SK-N-SH (cell line): ENCODE data around the gene CDX2. TPM values are rescaled to one million over a fixed set of nuclear protein-coding genes. Genes with fewer than 3 reads are reported as not detected.

Experiments
- CTCF ChIA-PET: fragments of 300-600, 350-600 bp; formaldehyde crosslinking; extraction: SDS; loops from one replicate; lab custom pipeline; 2021; lab: Yijun Ruan, JAX
- POLR2A ChIA-PET: fragments of 350-600 bp; sonication (Branson Sonifier 250); formaldehyde crosslinking; extraction: SDS; loops from one replicate; lab custom pipeline; 2020; ENCODE audit warnings: antibody characterized with exemption, inconsistent platforms; lab: Yijun Ruan, JAX
- DNase-seq: peaks from one replicate; pipeline ENCODE4 v3.0.0; 2012
- H2AFZ ChIP-seq: fragments of 200-600 bp; sonication (generic); 2 replicates; pipeline ENCODE4 v1.8.1; 2016; ENCODE audit warnings: antibody characterized with exemption, mild to moderate bottlenecking, low read depth
- H3F3A ChIP-seq: fragments of 200-600 bp; sonication (generic); replicated peaks from 2 replicates; pipeline ENCODE3; 2016; ENCODE audit warnings: antibody characterized with exemption, mild to moderate bottlenecking; ENCODE audit not compliant: insufficient read depth
- H3K27ac ChIP-seq, 2 experiments: fragments of 200-500 bp in 1 of 2; fragments of 200-600 bp in 1 of 2; sonication (Bioruptor generic) in 1 of 2; sonication (generic), shearing (Covaris generic) in 1 of 2; 2 replicates each; pipeline versions ENCODE4 v1.5.1 to v1.6.1; 2014 to 2016; ENCODE audit warnings: low read depth in 2 of 2, inconsistent platforms in 1 of 2, low read length in 1 of 2, mild to moderate bottlenecking in 1 of 2, mixed read lengths in 1 of 2
- H3K27me3 ChIP-seq: fragments of 200-600 bp; sonication (generic), shearing (Covaris generic); 2 replicates; pipeline ENCODE4 v1.6.1; 2016; ENCODE audit warnings: mixed run types; ENCODE audit not compliant: insufficient read depth
- H3K36me3 ChIP-seq, 2 experiments: fragments of 200-500 bp in 1 of 2; fragments of 200-600 bp in 1 of 2; sonication (Bioruptor generic) in 1 of 2; sonication (generic) in 1 of 2; replicated peaks in 1 of 2; 2 replicates each; pipeline versions ENCODE3 to v1.5.1; 2014 to 2016; ENCODE audit warnings: low read length in 1 of 2, mild to moderate bottlenecking in 1 of 2; ENCODE audit not compliant: insufficient read depth in 2 of 2, control insufficient read depth in 1 of 2
- H3K4me1 ChIP-seq, 2 experiments: fragments of 200-500 bp in 1 of 2; fragments of 200-600 bp in 1 of 2; sonication (Bioruptor generic) in 1 of 2; sonication (generic), shearing (Covaris generic) in 1 of 2; 2 replicates each; pipeline versions ENCODE4 v1.5.1 to v1.6.1; 2014 to 2016; ENCODE audit warnings: low read depth in 1 of 2, low read length in 1 of 2, mixed run types in 1 of 2; ENCODE audit not compliant: insufficient read depth in 2 of 2, control insufficient read depth in 1 of 2
- H3K4me2 ChIP-seq: fragments of 200-600 bp; sonication (generic), shearing (Covaris generic); 2 replicates; pipeline ENCODE4 v1.6.1; 2017; ENCODE audit warnings: mixed run types
- H3K4me3 ChIP-seq, 2 experiments: fragments of 200-500 bp in 1 of 2; fragments of 200-600 bp in 1 of 2; sonication (Bioruptor generic) in 1 of 2; sonication (generic), shearing (Covaris generic) in 1 of 2; 2 replicates each; pipeline versions ENCODE4 v1.5.1 to v1.8.1; 2014 to 2016; ENCODE audit warnings: low read depth in 2 of 2, inconsistent platforms in 1 of 2, low read length in 1 of 2, mild to moderate bottlenecking in 1 of 2, mixed read lengths in 1 of 2, moderate library complexity in 1 of 2
- H3K79me2 ChIP-seq: fragments of 200-600 bp; sonication (generic); 2 replicates; pipeline ENCODE4 v1.8.1; 2017; ENCODE audit warnings: mild to moderate bottlenecking; ENCODE audit not compliant: insufficient read depth
- H3K9ac ChIP-seq: fragments of 200-600 bp; sonication (generic); 2 replicates; pipeline ENCODE4 v1.6.1; 2017; ENCODE audit warnings: mixed run types
- H3K9me2 ChIP-seq: fragments of 200-600 bp; sonication (generic); 2 replicates; pipeline ENCODE4 v1.6.1; 2017; ENCODE audit warnings: mixed run types
- H3K9me3 ChIP-seq: fragments of 200-600 bp; sonication (generic); 2 replicates; pipeline ENCODE4 v1.6.1; 2017; ENCODE audit warnings: mixed run types, mild to moderate bottlenecking, moderate library complexity
- H4K20me1 ChIP-seq: fragments of 200-600 bp; sonication (generic); 2 replicates; pipeline ENCODE4 v1.6.1; 2017; ENCODE audit warnings: mild to moderate bottlenecking, mixed run types; ENCODE audit not compliant: insufficient read depth
- EP300 ChIP-seq, 2 experiments: IDR thresholded peaks; 2 replicates each; pipeline versions ENCODE4 v1.4.0 to v1.6.1; 2012; ENCODE audit warnings: borderline replicate concordance in 1 of 2, low read depth in 1 of 2, low read length in 1 of 2
- EZH2phosphoT487 ChIP-seq: fragments of 200-600 bp; sonication (generic); IDR thresholded peaks from 2 replicates; pipeline ENCODE4 v1.6.1; 2017; ENCODE audit warnings: low read depth, mixed run types, mild to moderate bottlenecking, antibody characterized with exemption, moderate library complexity, borderline replicate concordance
- FOXJ3 ChIP-seq: sonication (generic); formaldehyde crosslinking; IDR thresholded peaks from 2 replicates; pipeline ENCODE4 v1.5.1; 2020; ENCODE audit warnings: mild to moderate bottlenecking, missing genetic modification reagents
- MEF2A ChIP-seq: IDR thresholded peaks from 2 replicates; pipeline ENCODE4 v1.4.0; 2012; ENCODE audit warnings: low read depth, borderline replicate concordance
- POLR2AphosphoS5 ChIP-seq: IDR thresholded peaks from 2 replicates; pipeline ENCODE4 v1.6.1; 2012; ENCODE audit warnings: low read depth, low read length
- RAD21 ChIP-seq: IDR thresholded peaks from 2 replicates; pipeline ENCODE4 v1.6.1; 2012; ENCODE audit warnings: mild to moderate bottlenecking, low read length
- TCF12 ChIP-seq: IDR thresholded peaks from 2 replicates; pipeline ENCODE4 v1.4.0; 2012
- TEAD4 ChIP-seq: IDR thresholded peaks from 2 replicates; pipeline ENCODE4 v1.4.0; 2012; ENCODE audit warnings: mild to moderate bottlenecking, borderline replicate concordance; ENCODE audit not compliant: insufficient read depth
- WGBS: methylation state at CpG from one replicate; pipeline ENCODE4 v1.1.6; 2017; ENCODE audit warnings: low lambda C conversion rate; 5-methylcytosine and 5-hydroxymethylcytosine counted together
- polyA plus RNA-seq, 3 experiments: library from polyadenylated mRNA; depleted of rRNA; stranded (reverse); fragments of >200 nt; gene quantifications; 2 replicates each; pipeline ENCODE4 v1.2.3, GENCODE V29; 2012
- TF ChIP-seq, protein P1 (sequence below): IDR thresholded peaks from 2 replicates; pipeline ENCODE4 v1.4.0; 2012; ENCODE audit warnings: low read depth
- TF ChIP-seq, protein P2 (sequence below): fragments of 150-350 bp; IDR thresholded peaks from 2 replicates; pipeline ENCODE4 v1.6.1; 2016; ENCODE audit warnings: mild to moderate bottlenecking, low read depth, low read length
- TF ChIP-seq, protein P3 (sequence below): IDR thresholded peaks from 2 replicates; pipeline ENCODE4; 2012

The CDX2 gene
- polyA plus RNA-seq, 1 of the 3 experiments (the other 2 are of a cell fraction): not detected

DNA sequence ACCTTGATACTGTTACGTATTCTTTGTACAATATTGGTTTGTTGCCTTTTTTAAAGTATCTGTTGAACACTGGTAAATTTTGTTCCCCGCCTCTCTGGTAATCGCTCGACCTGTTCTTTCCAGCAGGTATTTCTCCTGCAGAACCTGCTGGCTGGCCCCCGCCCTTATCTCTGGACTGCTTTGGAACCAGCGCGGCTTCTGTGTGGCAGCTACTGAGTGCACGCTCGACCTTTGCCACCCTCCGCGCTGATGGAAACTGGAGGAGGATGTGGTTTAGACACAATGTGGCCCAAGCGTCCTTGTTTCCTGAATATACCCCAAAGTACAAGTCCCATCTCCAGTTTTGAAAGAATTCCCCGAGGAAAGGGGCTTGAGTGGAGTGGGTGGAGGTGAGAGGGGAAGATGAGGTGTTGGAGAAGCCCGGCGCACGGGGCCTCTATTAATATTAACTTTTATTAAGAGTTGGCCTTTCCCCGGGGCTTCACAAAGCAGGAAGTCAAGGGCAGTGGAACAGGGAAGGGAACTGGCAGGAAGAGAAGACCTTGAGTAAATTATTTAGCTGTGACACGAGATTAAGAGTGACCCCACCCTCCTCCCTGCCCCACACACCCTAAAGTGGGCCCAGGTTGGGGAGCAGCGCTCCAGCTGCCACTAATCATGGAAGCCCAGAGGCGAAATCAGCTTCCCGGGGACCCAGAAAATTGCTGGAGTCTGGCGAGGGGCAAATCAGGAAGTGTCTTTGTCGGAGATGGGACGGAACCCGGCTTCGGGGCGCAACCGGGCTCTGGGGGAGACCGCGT, 16.0 kb downstream of the CDX2 start:
- peaks cover 36% of the 10 kb centered on the region for H3K27me3 ChIP-seq
- no peaks in the 10 kb centered on the region for H3K9me2 ChIP-seq
- peak overlapping the region in 1 of 2 experiments; percentile 45; a peak in 1 of 4 replicates for H3K4me3 ChIP-seq
- no peaks in the 10 kb centered on the region for H3K36me3 ChIP-seq
- ChIA-PET POLR2A (no interaction called here), CTCF (interaction anchor here (0.6 to 3.9 kb wide), 43 partner anchors 9 to 969 kb away, joined by 3 to 35 read pairs (median 4); partner anchors contain the start of gene CDX2)
- no peaks in the 10 kb centered on the region for H3F3A ChIP-seq
- no peaks in the 10 kb centered on the region for H3K9me3 ChIP-seq
- H3K79me2 ChIP-seq: no peaks in the 10 kb centered on the region
- H4K20me1 ChIP-seq: no peaks in the 10 kb centered on the region
- H3K27ac ChIP-seq: no peak overlapping the region
- no peaks in the 10 kb centered on the region for H3K4me1 ChIP-seq
- peak overlapping the region; percentile 83; the same call in 1 of the 2 replicates for H2AFZ ChIP-seq
- no peak overlapping the region for H3K9ac ChIP-seq
- no peak for DNase-seq
- WGBS: 3% methylated on average over 30 of the region's 30 CpGs
- H3K4me2 ChIP-seq: peak overlapping the region; percentile 85
- TF ChIP-seq, protein P1, sequence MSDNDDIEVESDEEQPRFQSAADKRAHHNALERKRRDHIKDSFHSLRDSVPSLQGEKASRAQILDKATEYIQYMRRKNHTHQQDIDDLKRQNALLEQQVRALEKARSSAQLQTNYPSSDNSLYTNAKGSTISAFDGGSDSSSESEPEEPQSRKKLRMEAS: no peak

DNA sequence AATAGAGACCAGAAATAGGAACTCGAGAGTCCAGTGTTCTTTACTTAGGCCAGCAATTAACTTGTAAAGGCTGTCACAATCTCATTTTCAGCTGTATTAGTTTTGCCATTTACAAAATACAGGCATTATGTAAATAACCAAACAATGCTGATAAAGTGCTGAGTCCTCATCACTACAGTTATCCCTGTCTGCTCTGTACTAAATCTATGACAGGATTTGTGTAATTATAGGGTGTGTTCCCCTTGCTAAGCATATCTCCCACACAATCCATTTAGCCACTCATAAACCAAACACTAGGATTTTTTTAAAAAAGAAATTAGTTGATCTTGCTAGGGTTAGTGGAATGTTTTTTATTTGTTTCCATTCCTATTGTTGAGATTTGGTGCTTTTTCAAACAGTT, 26.1 kb downstream of the CDX2 start:
- Histone ChIP-seq H3K27me3 (peaks cover 7% of the 10 kb centered on the region; the same call in 1 of the 2 replicates), H4K20me1 (no peaks in the 10 kb centered on the region), H3K36me3 (no peaks in the 10 kb centered on the region), H3K4me2 (no peak overlapping the region), H3K79me2 (no peaks in the 10 kb centered on the region), H3K9me2 (no peaks in the 10 kb centered on the region), H3K9ac (no peak overlapping the region), H2AFZ (no peak overlapping the region), H3K4me3 (no peak overlapping the region), H3F3A (no peaks in the 10 kb centered on the region), H3K4me1 (no peaks in the 10 kb centered on the region), H3K27ac (no peak overlapping the region), H3K9me3 (no peaks in the 10 kb centered on the region)
- CTCF ChIA-PET: interaction anchor here (2.9 kb wide), 1 partner anchor 11 kb away, joined by 23 read pairs; no protein-coding TSS in a partner anchor
- WGBS: 14% methylated on average over 1 of the region's 1 CpG
- TF ChIP-seq FOXJ3 (CRISPR knock-in tag): no peak
- TF ChIP-seq RAD21: no peak
- TF ChIP-seq EZH2phosphoT487: no peak
- no peak for TF ChIP-seq TEAD4
- no peak for TF ChIP-seq EP300 (IDR thresholded peaks at IDR 0.05; ENCODE audit: borderline replicate concordance in 1 of 2, low read depth in 1 of 2, low read length in 1 of 2)
- TF ChIP-seq, protein P1: no peak
- TF ChIP-seq, protein P2, sequence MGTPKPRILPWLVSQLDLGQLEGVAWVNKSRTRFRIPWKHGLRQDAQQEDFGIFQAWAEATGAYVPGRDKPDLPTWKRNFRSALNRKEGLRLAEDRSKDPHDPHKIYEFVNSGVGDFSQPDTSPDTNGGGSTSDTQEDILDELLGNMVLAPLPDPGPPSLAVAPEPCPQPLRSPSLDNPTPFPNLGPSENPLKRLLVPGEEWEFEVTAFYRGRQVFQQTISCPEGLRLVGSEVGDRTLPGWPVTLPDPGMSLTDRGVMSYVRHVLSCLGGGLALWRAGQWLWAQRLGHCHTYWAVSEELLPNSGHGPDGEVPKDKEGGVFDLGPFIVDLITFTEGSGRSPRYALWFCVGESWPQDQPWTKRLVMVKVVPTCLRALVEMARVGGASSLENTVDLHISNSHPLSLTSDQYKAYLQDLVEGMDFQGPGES: no peak
- TF ChIP-seq, protein P3, sequence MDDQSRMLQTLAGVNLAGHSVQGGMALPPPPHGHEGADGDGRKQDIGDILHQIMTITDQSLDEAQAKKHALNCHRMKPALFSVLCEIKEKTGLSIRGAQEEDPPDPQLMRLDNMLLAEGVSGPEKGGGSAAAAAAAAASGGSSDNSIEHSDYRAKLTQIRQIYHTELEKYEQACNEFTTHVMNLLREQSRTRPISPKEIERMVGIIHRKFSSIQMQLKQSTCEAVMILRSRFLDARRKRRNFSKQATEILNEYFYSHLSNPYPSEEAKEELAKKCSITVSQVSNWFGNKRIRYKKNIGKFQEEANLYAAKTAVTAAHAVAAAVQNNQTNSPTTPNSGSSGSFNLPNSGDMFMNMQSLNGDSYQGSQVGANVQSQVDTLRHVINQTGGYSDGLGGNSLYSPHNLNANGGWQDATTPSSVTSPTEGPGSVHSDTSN: no peak
- TF ChIP-seq POLR2AphosphoS5: no peak
- no peak for TF ChIP-seq TCF12
- TF ChIP-seq MEF2A: no peak
- POLR2A ChIA-PET: no interaction called here
- no peak for DNase-seq
